Left lobe of liver (tissue), 2 donors: Measurements from ENCODE around the gene SKIC3. TPM values are rescaled to one million over a fixed set of nuclear protein-coding genes. Genes with fewer than 3 reads are reported as not detected.

ENCODE experiments used
- ATAC-seq: fragments of 200-7000 bp; cut with Tn5 transposase; one replicate; pipeline ENCODE4 v1.9.1; 2020; ENCODE audit warnings: mild to moderate bottlenecking, moderate library complexity
- DNase-seq: peaks from one replicate; pipeline ENCODE4 v3.0.0-alpha.2; 2020; ENCODE audit warnings: low spot score
- total RNA-seq: library from RNA; stranded (reverse); gene quantifications from one replicate; pipeline ENCODE4 v1.2.1, GENCODE V29; 2021
- donor health status: DM: no; HTN: no; CAD: no; lungs with moderate emphysema.
- donor health status: DM: no; HTN: yes; CAD: no.

The SKIC3 gene
- total RNA-seq, 1 donor from 2014 or later, result 32.6 TPM

DNA sequence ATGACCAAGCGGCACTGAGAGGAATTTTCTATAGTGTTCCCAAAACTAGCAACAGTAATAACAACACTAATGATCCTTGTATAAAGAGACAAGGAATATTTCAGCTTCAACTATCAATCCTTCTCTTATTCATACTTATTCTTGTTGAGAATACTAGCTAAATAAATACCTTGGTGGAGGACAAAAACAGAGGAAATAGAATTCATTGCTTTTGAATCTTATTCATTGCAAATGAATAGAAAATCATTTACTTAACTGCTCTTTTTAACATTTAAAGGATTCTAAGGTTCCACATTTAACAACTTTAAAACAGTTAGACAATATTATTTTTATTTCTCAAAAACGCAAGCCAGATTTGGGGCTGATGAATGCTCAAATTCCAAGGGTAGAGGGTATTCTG lies 22.4 kb downstream of the SKIC3 start:
- ATAC-seq, result no peak
- no peak for DNase-seq

DNA sequence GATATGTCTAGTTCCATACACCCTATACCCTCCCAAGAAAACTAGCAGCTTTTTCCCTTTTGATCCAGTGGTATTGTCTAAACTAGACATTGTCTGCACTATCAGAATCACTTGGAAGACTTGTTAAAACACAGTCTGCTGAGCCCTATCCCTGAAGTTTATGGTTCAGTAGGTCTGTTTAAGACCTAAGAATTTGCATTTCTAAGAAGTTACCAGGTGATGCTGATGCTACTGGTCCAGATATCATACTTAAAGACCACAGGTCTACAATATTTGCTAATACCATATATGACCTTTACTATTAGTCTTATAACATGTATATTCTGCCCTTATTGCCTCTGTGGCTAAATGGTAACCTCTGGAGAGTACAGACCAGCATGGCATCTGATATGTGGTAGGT lies 23.3 kb downstream of the SKIC3 start:
- DNase-seq, result no peak
- no peak for ATAC-seq

DNA sequence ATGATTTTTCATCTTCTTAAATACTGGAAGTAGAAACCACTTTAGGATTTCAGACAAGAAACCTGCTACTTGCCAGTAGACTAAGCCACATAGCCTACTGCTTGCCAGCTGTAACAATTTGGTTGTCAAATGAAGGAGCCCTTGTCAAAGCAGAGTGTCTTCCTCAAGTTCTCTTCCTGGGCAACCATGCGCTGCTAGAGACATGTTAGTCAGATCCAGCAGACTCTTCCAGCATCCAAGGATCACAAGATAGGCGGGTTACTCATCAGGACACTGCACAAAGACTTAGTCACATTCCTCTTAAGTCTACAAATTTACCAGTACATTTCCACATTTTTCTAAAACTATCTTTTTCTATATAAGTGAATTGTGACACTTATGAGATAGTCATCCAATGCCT lies 24.4 kb downstream of the SKIC3 start:
- ATAC-seq (no peak), DNase-seq (no peak)

DNA sequence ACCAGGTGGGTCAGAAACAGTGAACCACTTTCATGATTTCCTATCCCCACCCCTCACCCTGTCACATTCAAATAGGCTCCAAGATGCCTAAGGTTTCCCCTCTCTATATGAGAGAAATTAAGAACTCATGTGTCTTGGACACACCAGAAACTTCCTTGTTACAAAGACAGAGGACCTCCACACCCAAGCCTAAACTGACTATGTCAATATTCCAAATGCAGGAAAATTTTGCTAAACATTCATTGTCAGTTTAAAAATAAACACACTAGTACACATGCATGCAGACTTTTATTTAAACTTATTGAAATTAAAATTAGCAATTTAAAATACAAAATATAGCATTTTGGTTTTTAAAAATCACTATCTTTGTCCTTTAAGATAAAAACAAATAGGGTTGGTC lies 26.2 kb downstream of the SKIC3 start:
- no peak for DNase-seq
- ATAC-seq, result no peak

DNA sequence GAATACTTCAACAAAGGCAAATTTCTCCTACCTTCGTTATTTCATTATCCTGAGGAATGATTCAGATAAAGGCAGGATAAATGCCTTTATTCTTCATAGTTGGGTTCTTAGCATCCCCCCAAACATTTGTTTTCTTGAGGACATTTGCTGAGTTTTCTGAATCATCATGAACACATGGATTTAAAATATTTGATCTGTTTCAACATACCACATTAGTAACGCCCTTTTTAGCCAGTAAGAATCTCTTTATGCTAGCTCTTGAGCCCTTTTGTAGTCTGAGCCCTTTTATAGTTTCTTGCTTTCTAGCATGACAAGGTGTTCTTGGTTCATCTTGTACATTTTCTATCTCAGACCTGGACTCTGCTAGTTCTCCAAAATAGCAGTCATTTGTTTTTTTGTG lies 27.9 kb downstream of the SKIC3 start:
- ATAC-seq (no peak), DNase-seq (no peak)

DNA sequence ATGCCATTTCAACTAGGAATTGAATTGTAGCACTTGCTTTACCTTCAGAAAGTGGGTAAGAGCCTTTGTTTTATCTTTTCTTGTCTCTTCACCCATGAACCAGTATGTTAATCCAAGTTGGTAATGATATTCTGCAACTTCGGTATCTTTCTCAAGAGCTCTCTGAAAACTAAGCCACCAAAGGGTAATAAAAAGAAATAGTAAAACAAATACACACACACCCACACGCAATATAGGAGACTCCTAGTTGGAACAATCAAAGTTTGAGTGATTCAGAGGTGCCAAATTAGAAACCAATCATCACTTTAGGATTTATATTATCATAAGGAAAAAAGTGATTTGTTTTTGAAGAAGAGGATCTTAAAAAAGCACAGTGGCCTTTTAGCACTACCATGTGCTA lies 30.4 kb downstream of the SKIC3 start:
- DNase-seq (no peak), ATAC-seq (no peak)

DNA sequence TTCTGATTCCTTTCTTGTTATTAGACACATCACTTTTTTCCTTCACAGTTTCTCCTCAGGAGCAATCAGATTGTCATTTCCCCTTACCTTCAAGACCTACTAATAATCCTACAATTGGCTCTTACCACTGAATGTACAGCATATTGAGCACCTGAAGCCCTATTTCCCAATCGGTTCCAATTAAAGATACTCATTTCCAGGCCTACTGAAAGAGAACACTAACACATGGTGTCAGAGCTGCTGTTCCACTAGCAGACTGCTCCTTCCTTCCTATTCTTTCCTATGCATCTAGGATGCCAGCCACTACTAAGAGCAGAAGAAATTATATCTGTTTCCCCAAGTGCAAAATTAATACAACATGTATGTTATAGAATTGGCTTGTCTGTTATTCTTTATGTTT lies 34.6 kb downstream of the SKIC3 start:
- ATAC-seq, result no peak

DNA sequence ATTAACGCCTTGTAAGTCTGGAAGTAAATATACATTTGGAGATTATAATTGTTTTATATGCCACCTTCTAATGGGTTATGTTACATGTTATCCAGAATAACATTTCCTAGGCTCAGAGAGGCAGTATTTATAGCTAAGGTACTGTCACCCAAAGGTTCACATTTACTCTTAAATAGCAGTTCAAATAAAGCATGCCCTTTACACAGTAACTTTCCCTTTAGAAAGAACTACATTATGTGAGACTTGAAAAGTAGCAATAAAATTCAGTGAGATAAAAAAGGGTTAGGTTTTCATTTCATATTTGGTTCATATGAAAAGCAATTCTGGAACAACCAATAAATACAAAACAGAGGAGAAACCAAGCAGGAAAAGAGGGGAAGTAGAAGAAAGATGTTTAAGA lies 35.1 kb downstream of the SKIC3 start:
- no peak for DNase-seq
- no peak for ATAC-seq

More for the DNA sequence above, 34.6 kb downstream of the SKIC3 start:
- no peak for DNase-seq

DNA sequence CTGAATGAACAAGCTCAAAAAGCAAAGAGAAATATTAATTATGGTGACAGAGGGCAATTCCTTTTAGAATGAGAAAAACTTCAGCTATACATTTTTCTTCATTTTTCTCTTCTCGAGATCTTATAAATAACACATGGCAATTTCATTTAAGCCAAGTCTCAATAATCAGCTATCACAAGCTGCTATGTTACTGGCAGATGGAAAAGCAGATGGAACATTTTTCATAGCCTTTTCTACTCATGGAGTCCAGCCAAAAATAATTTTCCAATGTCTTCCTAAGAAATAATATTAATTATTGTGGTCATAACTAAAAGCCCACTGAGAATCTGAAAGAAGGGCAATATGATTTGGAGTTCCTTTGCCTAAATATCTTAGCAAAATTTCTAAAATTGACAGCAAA lies 35.6 kb downstream of the SKIC3 start:
- DNase-seq (no peak), ATAC-seq (no peak)

DNA sequence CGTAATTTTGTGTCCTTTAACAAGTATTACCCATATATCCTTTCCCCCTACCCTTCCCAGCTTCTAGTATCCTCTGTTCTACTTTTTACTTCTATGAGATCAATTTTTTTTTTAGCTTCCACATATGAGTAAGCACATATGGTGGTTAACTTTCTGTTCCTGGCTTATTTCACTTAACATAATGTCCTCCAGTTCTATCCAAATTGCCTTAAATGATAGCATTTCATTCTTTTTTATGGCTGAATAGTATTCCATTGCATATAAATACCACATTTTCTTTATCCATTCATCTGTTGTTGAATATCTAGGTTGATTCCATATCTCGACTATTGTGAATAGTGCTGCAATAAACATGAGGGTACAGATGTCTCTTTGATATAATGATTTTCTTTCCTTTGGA lies 36.4 kb downstream of the SKIC3 start:
- DNase-seq (no peak), ATAC-seq (no peak)

DNA sequence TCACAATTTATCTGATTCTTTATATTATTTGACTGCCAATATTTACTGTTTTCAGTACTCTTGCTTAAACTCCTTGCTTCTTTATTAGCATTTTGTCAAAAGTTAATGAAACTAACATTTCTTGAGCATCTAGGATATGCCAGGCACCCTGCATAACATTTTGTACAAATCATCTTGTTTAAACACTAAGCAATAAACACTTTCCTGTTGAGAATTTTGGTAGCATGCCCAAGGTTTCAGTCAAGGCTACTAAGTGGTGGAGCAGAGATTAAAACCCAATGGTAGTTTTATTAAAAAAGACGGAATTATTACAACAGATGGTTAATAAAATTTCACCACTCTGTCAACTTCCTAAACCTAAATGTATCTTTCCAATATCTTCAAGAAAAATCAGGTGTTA lies 43.2 kb downstream of the SKIC3 start:
- no peak for ATAC-seq

DNA sequence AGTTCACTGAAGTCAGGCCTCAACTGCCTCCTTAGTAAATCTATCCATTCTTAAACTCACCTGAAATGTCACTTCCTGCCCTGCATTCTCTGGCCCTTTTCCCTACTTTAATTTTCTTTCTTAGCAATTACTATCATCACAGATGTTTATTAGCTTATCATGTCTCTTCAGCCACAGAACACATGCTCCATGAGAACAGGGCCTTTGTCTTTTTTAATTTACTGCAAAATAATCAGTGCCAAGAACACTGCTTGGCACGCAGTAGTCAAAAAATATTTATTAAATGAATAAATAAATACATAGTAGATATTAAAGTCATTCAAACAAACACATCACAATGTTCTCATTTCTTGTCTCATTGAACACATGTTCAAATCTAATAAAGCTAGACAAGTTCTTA lies 46.2 kb downstream of the SKIC3 start:
- DNase-seq, result no peak
- no peak for ATAC-seq

More for the DNA sequence above, 43.2 kb downstream of the SKIC3 start:
- DNase-seq, result no peak

Other genes with a start within 250 kb of the SKIC3 start
- not detected for gene FAM81B, start 163.6 kb downstream of the SKIC3 start, total RNA-seq
- gene ARSK, start 124 bp upstream of the SKIC3 start, total RNA-seq, result 3.9 TPM
- 0.23 TPM for gene GPR150, start 65.1 kb upstream of the SKIC3 start, total RNA-seq
- 1.6 TPM for gene RFESD, start 91.8 kb upstream of the SKIC3 start, total RNA-seq
- 0.25 TPM for gene SPATA9, start 128.0 kb upstream of the SKIC3 start, total RNA-seq
- gene RHOBTB3, start 176.4 kb upstream of the SKIC3 start, total RNA-seq, result 45.1 TPM